ENCODE results near the gene HENMT1. TPM values are rescaled to one million over a fixed set of nuclear protein-coding genes. Genes with fewer than 3 reads are reported as not detected.
"Not testable (repeated sequence)": the region's sequence is repeated elsewhere in the genome, so short reads cannot be mapped to it uniquely, and the experiment has no call there.

Gene HENMT1
- total RNA-seq, 1 donor from 2014 or later, result 15.1 TPM

- no peak for DNase-seq
These were observed 10.2 kb upstream of the HENMT1 start for GRCh38 chr1:108671143-108671542.

- no peak for DNase-seq
These were observed 9.4 kb upstream of the HENMT1 start for GRCh38 chr1:108670131-108670773.

- DNase-seq, result no peak
These were observed 8.8 kb upstream of the HENMT1 start for GRCh38 chr1:108669679-108670078.

DNA sequence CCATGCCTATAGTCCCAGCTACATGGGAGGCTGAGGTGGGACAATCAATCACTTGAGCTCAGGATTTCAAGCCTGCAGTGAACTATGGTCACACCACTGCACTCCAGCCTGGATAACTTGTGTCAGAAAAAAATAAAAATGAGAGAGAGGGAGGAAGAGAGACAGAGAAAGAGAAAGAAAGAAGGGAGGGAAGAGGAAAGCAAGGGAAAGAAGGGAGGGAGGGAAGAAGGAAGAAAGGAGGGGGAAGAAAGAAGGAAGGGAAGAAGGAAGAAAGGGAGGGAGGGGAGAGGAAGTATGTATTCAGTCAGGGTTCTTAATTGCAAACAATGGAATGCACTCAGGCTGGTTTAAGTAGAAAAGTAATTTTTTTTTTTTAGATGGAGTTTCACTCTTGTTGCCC, 7.9 kb upstream of the HENMT1 start:
- no peak for DNase-seq

DNA sequence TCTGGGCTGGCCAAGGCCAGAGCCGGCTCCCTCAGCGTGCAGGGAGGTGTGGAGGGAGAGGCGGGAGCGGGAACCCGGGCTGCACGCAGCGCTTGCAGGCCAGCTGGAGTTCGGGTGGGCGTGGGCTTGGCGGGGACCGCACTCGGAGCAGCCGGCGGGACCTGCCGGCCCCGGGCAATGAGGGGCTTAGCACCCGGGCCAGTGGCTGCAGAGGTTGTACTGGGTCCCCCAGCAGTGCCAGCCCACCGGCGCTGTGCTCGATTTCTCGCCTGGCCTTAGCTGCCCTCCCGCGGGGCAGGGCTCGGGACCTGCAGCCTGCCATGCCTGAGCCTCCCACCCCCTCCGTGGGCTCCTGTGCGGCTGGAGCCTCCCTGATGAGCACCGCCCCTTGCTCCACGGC, 6.5 kb upstream of the HENMT1 start:
- not testable (repeated sequence) for DNase-seq

GRCh38 chr1:108665771-108666170, 4.9 kb upstream of the HENMT1 start:
- no peak for DNase-seq

DNA sequence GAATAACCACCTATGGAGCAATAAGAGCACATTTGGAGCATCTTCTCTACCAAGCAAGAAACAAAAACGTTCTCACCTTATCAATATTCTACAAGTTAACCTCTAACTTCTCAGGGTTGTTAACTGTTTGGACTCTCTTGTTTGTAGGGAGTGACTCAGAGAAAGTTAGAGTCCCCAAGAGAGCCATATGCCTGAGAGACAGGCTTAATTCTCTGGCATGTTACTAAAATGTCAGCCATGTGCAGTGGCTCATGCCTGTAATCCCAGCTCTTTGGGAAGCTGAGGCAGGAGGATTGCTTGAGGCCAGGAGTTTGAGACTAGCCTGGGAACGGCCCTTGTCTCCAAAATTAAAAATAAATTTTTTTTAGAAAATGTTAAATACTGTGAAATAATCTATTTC, 4.2 kb upstream of the HENMT1 start:
- DNase-seq, result no peak

DNA sequence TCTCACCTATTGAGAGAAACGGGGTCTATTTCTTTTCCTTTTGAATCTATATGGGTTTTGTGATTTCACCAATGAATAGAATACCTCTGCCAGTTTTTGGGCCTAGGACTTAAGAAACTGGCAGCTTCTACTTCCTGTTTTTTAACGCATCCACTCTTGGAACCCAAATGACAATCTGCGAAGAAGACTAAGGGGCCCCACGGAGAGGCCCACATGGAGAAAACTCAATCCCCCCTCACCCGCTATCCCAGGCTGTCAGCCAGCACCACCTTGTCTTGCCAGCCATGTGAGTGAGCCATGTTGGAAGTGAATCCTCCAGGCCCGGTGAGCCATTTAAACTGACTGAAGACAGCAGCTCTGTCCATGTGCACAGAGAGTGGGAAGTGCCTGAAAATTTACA, 3.6 kb upstream of the HENMT1 start:
- no peak for DNase-seq

- peak; percentile 24 for DNase-seq
These were observed 2.2 kb upstream of the HENMT1 start for GRCh38 chr1:108663074-108663473.

- no peak for DNase-seq
These were observed 3.4 kb downstream of the HENMT1 start for GRCh38 chr1:108657356-108658080.

DNA sequence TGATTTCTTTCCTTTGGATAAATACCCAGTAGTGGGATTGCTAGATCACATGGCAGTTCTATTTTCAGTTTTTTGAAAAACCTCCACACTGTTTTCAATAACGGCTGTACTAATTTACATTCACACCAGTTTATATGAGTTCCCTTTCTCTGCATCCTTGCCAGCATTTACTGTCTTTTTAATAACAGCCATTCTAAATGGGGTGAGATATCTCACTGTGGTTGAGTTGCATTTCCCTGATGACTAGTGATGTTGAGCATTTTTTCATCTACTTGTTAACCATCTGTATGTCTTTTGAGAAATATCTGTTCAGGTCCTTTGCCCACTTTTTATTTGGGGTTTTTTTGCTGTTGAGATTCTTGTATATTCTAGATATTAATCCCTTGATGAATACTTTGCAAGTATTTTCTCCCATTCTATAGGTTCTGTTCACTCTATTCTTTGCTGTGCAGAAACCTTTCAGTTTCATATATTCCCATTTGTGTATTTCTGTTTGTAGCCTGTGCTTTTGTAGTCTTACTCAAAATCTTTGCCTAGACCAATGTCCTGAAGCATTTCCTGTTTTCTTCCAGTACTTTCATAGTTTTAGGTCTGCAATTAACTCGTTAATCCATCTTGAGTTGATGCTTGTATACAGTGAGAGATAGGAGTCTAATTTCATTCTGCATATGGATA, 7.3 kb downstream of the HENMT1 start:
- DNase-seq, result no peak

GRCh38 chr1:108646648-108647269, 14.1 kb downstream of the HENMT1 start:
- peak; percentile 20 for DNase-seq

- no peak for DNase-seq
These were observed 14.6 kb downstream of the HENMT1 start for GRCh38 chr1:108646265-108646647.

GRCh38 chr1:108645564-108646184, 15.2 kb downstream of the HENMT1 start:
- no peak for DNase-seq

DNA sequence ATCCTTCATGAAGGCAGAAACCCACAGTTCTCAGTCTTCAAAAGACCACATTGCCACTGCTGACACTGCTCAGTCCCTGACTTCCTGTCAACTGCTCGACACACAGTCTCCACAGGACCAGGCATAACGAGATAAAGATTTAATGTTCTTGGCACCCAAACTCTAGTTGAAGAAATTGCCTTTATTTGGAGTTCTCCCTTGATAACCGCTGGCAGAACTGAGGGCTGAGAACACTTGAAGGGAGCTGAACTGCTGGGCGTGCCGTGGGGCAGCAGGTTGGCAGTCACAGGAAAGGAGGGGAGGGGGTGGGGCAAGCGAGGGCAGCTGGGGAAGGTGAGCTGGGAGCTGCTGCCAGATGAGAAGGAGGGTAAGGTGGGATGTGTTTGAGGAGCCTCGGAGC, 15.9 kb downstream of the HENMT1 start:
- DNase-seq, result no peak

GRCh38 chr1:108643492-108644335, 17.2 kb downstream of the HENMT1 start:
- peak; percentile 83 for DNase-seq

- DNase-seq, result not testable (repeated sequence)
These were observed 20.0 kb downstream of the HENMT1 start for GRCh38 chr1:108640863-108641262.

GRCh38 chr1:108639899-108640560, 20.9 kb downstream of the HENMT1 start:
- DNase-seq, result no peak

DNA sequence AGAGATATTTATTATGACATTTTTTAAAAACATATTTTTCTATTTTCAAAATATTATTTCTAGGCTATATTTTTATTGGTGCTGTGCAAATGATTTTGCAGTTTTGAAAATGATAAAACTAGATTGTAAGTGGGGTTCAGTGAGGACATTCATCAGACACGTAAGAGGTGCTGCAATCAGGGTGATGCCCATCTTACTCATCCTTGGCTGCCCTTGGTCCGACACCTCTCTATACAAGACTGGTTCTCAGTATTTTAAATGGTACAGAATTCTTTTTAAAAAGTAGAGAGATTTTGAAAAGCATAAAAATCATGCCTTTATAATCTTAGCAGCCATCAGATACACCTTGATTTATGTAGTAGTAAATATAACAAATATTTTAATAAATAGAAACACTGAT, 24.0 kb downstream of the HENMT1 start:
- DNase-seq, result no peak

DNA sequence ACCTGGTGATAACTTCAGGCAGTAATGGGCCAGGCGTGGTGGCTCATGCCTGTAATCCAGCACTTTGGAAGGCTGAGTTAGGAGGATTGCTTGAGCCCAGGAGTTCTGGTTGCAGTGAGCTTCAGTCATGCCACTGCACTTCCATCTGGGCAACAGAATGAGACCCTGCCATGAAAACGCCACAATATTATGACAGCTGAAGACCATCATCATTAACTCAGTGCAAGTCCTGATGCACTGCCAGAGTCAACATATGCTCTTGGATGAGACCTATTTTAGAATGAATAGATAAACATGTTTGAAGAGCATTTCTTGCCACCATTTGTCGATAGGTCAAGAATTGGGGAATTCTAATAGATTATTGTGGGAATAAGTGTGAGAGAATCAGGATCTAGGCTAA, 26.4 kb downstream of the HENMT1 start:
- no peak for DNase-seq

GRCh38 chr1:108628665-108629064, 32.2 kb downstream of the HENMT1 start:
- no peak for DNase-seq
